ENCODE measurements around the gene PLXNB2. TPM values are rescaled to one million over a fixed set of nuclear protein-coding genes. Genes with fewer than 3 reads are reported as not detected.

The PLXNB2 gene
- total RNA-seq, 2 donors from 2014 or later, result 10.3 to 13.1 TPM

Other genes starting within 250 kb of the PLXNB2 start
- not detected for gene TTLL8, start 249.3 kb downstream of the PLXNB2 start, total RNA-seq
- under 1 TPM in 1 of 2 donors, not detected in 1; 0.29 TPM for gene MLC1, start 222.2 kb downstream of the PLXNB2 start, total RNA-seq
- gene MOV10L1, start 217.6 kb downstream of the PLXNB2 start, total RNA-seq, result not detected
- 1 to 10 TPM; 2.1 to 2.5 TPM for gene PANX2, start 136.9 kb downstream of the PLXNB2 start, total RNA-seq
- 10 to 100 TPM; 84.4 to 98.2 TPM for gene TRABD, start 121.7 kb downstream of the PLXNB2 start, total RNA-seq
- gene SELENOO, start 106.6 kb downstream of the PLXNB2 start, total RNA-seq, result 10 to 100 TPM; 22.5 to 23.4 TPM
- 10 to 100 TPM; 49.6 to 50.9 TPM for gene TUBGCP6, start 62.6 kb downstream of the PLXNB2 start, total RNA-seq
- gene HDAC10, start 56.4 kb downstream of the PLXNB2 start, total RNA-seq, result 10 to 100 TPM; 43.7 to 67.3 TPM
- 10 to 100 TPM in 1 of 2 donors, 1 to 10 TPM in 1; 7.1 to 14.2 TPM for gene MAPK12, start 46.0 kb downstream of the PLXNB2 start, total RNA-seq
- 10 to 100 TPM; 15.6 to 25.7 TPM for gene MAPK11, start 37.3 kb downstream of the PLXNB2 start, total RNA-seq
- gene DENND6B, start 19.4 kb upstream of the PLXNB2 start, total RNA-seq, result 1 to 10 TPM; 4.1 to 4.3 TPM
- 10 to 100 TPM; 42.6 to 48.3 TPM for gene PPP6R2, start 35.7 kb upstream of the PLXNB2 start, total RNA-seq
- 10 to 100 TPM; 99.3 to 99.8 TPM for gene SBF1, start 167.4 kb upstream of the PLXNB2 start, total RNA-seq
- gene ADM2, start 173.9 kb upstream of the PLXNB2 start, total RNA-seq, result 1 to 10 TPM; 6.0 to 7.0 TPM
- under 1 TPM in 1 of 2 donors, not detected in 1; 0.25 TPM for gene MIOX, start 179.2 kb upstream of the PLXNB2 start, total RNA-seq
- gene LMF2, start 200.1 kb upstream of the PLXNB2 start, total RNA-seq, result 10 to 100 TPM; 54.2 to 76.7 TPM
- 100 to 1,000 TPM; 121 to 130 TPM for gene NCAPH2, start 200.6 kb upstream of the PLXNB2 start, total RNA-seq
- gene SCO2, start 218.0 kb upstream of the PLXNB2 start, total RNA-seq, result 1 to 10 TPM in 1 of 2 donors, not detected in 1; 4.8 TPM
- 10 to 100 TPM; 20.8 to 74.5 TPM for gene TYMP, start 222.4 kb upstream of the PLXNB2 start, total RNA-seq
- 10 to 100 TPM in 1 of 2 donors, 1 to 10 TPM in 1; 2.6 to 11.0 TPM for gene KLHDC7B, start 238.3 kb upstream of the PLXNB2 start, total RNA-seq